Left ventricle myocardium superior (tissue), 1 donor: ENCODE measurements around the gene ICAM2. TPM values are rescaled to one million over a fixed set of nuclear protein-coding genes. Genes with fewer than 3 reads are reported as not detected.

ENCODE experiments used
- ATAC-seq: fragments of 200-7000 bp; cut with Tn5 transposase; one replicate; pipeline ENCODE4 v1.9.1; 2020; ENCODE audit warnings: mild to moderate bottlenecking, moderate library complexity
- DNase-seq: peaks from one replicate; pipeline ENCODE4 v3.0.0-alpha.2; 2020
- intact Hi-C: fragments of 100-400 bp; cut with micrococcal nuclease; formaldehyde crosslinking; loops from one replicate; pipeline ENCODE4 v1.11.0; 2022
- long read RNA-seq: library from polyadenylated mRNA; unstranded; transcript quantifications from one replicate; pipeline ENCODE4 v2.0.0, GENCODE V29; 2021
- total RNA-seq: library from RNA; stranded (reverse); fragmentation: NEBNext Ultra II Directional; extraction: Animal tissue kit (Norgen Biotek cat#: 25700); gene quantifications from one replicate; pipeline ENCODE4 v1.2.1, GENCODE V29; 2021
- donor health status: DM: no; HTN: yes; CAD: no; lungs with severe emphysema.

Gene ICAM2
- 30.6 TPM for total RNA-seq
- long read RNA-seq, transcript ICAM2-203 (4 exons, 1,221 nt): minor isoform, 12 of 31 reads
- long read RNA-seq, transcript ICAM2-208 (5 exons, 1,103 nt): major isoform, 14 of 31 reads
- long read RNA-seq, partial matches to known transcripts: 2 of 31 reads
- long read RNA-seq, other reads (novel, unspliced or antisense): 3 of 31 reads

DNA sequence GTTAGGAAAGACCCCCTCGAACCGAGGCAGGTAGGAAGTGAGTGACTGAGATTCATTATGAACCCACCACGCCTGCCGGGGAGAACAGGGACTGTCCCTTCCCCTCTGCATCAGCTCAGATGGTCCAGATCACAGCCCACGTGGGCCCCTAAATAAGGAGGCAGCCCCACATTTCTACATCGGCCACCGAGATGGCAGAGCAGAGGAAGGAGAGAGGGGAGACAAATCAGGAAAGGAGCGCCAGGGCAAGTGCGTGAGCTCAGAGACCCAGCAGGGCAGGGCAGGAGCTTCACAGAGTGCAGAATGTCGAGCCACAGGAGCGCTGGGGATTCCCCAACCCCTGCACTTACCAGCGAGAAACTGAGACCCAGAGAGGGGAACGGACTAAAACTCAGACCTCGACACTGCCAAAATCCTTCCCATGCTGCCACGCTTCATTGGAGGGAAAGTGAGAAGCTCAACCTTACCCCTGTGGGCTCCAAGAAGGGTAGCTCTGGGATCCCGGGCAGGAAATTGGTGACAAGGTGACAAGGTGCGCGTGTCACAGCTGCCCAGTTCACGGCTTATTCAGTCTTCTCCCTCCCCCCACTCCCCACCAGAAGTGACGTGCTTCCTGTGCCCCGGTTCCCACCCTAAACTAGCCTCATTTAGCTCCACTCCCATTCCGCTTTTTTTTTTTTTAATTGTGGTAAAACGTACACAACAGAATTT, at the start of gene ICAM2:
Gene ICAM2, minus strand, starts transcription at position 578 of the 711 bp plus-strand sequence. CDS start 13,942 bp downstream, outside the sequence.
- peak; percentile 89 for ATAC-seq
- intact Hi-C loops: no loop called here
- peak; percentile 67 for DNase-seq

DNA sequence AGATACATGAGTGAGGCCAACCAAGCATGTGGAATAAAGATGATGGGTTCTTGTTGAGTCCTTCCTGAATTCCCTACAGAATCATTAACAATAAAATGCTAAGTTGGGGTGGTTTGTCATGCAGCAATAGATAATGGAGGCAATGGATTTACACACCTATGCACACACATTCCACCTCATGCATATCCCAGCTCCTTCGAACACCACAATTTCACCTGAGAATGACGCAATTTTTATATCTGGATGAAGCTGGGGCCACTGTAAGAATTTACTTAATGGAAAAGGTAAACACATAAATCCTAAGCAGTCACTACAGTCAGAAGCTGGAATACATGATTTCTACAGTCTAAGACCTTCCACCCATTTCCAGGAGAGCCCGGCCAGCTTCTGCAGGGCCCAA, 49.8 kb upstream of the ICAM2 start:
- DNase-seq (no peak), ATAC-seq (no peak)
- intact Hi-C loops: no loop called here

DNA sequence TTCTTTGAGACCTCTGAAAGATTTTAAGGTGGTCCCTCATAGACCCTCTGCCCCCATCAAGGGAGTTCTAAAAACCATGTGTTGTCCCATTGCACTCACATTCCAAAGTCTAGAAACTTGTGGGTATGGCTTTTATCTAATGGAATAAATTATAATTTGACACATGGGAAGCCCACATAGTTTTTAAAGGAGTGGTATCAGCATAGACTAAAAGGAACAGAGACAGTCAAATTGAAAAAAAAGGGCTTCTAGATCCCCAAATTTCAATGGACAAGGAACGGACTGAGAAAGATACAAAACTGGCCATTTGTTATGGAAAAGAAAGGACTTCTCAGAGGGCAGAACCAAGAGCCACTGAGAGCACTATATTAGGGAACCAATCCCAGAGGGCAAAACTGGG, 48.7 kb upstream of the ICAM2 start:
- ATAC-seq (no peak), DNase-seq (no peak)
- intact Hi-C loops: no loop called here

DNA sequence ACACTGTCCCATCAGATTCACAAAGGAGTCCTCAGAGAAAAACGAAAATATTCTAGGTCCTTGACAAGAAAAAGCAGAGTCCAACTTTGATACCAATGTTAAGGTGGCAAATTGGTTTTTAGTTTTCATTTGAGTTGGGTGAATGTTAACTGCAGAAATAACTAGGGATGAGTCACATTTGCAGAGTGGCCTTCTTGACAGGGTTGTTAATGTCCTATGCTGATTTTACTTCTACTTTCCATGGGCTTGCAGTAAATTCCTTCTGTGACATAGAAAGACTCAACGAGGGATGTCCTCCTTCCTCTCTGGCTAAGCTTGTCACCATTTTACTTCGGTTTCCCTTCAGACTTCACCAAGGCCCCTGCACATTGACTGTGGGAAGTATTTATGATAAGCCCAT, 47.2 kb upstream of the ICAM2 start:
- ATAC-seq: no peak
- intact Hi-C loops: no loop called here

DNA sequence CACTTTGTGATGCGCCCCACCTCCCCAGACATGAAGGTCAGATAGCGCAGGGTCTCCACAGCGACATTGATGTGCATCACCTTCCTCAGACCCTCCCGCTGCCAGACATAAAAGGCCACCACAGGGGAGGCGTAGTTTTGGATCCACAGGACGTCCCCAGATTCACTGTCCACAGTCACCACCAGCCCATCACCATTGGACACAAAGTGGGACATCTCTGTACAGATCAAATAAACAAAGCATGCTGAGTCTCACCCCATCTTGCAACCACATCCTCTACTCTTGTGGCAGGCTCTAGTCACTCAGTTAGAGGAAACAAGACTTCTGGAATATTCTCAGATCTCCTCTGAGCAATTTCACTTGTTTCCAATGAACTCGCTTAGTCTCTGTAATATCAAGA, 46.3 kb upstream of the ICAM2 start:
- intact Hi-C loops: no loop called here
- ATAC-seq (no peak), DNase-seq (no peak)

More for the DNA sequence above, 47.2 kb upstream of the ICAM2 start:
- DNase-seq: no peak

DNA sequence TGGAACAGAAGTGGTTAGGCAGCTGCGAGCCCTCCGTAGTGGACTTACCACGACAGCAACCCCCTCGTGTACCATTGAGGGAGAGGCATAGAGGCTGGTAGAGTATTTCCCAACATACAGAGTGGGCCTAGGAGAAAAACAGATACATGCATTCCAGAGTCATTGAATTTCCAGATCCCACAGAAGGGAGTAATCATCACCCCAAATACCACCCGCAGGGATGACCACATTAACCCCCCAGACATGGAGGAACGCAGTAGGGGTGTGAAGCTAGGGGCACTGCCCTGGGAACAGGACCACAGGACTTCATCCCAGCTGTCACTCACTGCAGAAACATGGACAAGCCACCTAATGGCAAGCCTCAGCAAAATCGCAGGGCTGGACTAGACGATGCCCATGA, 44.7 kb upstream of the ICAM2 start:
- intact Hi-C loops: no loop called here

DNA sequence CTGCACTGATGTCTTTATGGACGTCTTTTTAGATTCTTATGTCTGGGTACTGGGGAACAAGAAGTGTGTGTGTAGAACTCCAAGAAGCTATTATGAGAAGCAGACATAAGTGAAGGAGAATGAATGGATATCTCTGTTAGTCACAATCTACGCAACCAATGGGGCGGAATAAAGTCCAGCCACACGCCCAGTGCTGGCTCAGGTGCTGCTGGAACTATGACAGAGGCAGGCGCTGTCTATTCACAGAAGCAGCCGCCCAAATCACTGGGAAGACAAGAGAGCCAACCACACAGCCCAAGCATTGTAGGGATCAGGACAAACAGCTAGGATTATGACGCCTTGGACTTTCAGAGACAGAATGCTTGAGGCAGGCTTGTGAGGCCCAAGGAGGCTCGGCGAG, 43.9 kb upstream of the ICAM2 start:
- intact Hi-C loops: no loop called here
- no peak for ATAC-seq
- DNase-seq: no peak

More for the DNA sequence above, 44.7 kb upstream of the ICAM2 start:
- DNase-seq (no peak), ATAC-seq (no peak)

DNA sequence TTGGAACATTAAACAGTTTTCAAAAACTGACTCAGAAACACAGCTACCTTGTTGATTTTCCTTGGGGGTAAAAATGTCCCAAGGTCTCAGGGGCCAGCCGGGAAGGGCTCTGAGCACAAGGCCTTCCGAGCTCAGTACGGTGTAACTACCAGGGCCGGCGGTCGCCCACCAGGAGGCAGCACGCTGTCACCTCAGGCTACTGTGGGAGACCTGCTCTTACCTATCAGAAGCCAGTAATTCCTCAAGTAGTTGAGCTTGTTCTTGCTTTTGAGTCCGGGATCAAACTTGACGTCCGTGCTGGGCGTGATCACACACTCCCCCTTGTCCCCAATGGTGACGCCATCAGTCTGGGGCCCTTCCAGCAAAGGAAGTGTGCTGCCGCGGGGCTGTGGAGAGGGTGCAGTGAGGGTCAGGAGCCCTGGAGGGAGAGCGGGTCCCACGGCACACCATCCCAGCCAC, 43.4 kb upstream of the ICAM2 start:
- DNase-seq: peak; percentile 69
- intact Hi-C loops: no loop called here
- ATAC-seq: peak; percentile 76

DNA sequence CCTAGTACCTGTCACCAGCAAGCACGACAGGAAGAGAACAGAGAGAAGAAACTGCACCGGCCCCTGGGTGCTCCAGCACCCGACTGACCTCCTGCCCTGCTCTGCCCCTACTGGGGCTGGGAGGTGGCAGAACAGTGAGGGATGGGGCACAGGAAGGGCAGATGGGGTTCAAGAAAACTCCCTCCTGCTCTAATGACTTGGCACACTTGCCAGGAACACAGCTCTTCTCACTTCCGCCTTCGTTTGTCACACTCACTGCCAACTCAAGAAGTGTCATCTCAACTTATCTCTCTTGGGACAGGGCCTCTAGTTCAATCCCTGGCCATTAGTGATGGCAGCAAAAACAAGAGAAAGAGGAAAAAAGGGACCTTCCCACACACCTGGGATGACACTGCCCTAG, 42.7 kb upstream of the ICAM2 start:
- no peak for DNase-seq
- peak; percentile 42 for ATAC-seq
- intact Hi-C loops: no loop called here

DNA sequence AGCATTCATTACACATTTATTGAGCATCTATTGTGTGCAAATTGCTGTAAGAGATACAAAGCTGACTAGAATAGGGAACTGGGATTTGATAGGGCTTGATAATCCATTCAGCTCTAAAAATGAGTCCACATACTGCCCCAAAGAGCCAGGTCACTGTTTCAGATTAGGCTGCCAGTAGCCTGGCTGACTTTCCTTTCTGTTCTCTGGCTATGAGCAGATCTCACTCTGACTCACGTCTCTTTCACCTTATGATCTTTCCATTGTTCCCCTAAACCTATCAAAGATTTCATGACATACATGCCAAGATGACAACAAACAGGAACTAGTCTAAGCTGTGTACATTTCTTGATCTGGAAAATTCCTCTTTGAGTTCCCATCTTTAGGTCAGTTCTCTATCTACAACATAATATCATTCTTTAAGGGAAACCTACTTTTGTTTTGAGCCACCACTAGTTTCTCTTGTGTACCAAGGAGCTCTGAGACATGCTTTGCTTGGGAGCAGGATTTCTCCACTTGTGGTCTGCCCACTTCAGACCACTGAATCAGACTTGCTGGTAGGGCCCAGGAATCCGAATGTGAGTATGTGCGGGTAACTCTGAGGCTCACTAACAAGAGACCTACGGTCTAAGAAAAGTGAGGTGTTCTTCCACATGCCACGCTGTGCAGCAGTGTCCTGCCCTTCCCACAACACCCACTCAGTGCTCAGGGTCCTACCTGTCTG, 40.9 kb upstream of the ICAM2 start:
- intact Hi-C loops: no loop called here
- ATAC-seq (no peak), DNase-seq (no peak)

DNA sequence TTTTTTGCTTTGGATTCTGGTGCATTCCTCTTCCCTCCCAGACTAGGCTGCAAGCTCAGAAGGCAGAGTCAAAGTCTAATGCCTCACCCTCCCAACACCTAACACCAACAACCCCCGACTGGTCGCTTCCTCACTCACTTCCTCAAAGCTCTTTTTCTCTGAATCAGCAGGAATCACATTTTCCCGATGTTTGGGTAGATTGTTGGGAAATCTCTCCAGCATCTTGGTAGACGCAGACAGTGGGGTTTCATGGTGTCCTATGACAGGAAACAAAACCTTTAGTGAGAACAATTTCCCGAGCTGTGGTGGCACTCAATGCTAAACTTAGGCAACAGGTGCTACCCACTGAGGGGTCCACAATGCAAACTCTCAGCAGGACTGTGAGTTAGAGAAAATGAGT, 39.9 kb upstream of the ICAM2 start:
- intact Hi-C loops: no loop called here
- no peak for ATAC-seq
- no peak for DNase-seq

DNA sequence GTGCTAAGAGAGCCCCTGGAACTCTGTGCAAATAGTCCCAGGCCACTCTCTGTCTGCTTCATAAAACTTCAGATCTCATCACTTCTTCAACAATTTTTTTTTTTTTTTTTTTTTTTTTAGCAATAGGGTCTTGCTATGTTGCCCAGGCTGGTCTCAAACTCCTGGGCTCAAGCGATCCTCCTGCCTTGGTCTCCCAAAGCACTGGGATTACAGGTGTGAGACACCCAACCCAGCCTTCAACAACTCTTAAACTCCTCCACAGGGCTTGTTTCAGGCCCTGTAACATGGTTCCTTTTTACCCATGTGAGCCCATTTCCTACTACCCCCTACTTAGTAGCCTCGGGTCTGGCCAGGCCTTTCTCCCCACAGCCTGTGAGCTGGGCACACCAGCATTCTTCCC, 39.3 kb upstream of the ICAM2 start:
- intact Hi-C loops: no loop called here
- no peak for ATAC-seq

DNA sequence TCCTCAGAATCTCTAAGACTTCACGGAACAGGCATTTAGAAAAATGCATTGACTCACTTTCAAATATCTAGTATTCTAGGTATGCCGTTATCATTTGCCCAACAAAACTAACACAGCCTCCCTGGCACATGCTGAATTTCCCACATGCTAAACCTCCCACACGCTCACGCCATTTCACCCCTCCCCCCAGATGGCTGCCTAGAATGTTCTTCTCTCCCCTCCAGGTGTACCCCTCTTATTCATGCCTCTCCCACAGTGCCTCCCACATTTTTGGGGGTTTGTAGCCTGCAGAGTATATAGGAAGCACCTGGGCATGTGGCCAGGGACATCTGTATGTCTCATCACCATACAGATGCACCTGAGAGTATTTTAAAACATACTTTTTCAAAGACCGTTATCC, 38.2 kb upstream of the ICAM2 start:
- no peak for DNase-seq
- no peak for ATAC-seq

More for the DNA sequence above, 39.3 kb upstream of the ICAM2 start:
- DNase-seq: no peak

DNA sequence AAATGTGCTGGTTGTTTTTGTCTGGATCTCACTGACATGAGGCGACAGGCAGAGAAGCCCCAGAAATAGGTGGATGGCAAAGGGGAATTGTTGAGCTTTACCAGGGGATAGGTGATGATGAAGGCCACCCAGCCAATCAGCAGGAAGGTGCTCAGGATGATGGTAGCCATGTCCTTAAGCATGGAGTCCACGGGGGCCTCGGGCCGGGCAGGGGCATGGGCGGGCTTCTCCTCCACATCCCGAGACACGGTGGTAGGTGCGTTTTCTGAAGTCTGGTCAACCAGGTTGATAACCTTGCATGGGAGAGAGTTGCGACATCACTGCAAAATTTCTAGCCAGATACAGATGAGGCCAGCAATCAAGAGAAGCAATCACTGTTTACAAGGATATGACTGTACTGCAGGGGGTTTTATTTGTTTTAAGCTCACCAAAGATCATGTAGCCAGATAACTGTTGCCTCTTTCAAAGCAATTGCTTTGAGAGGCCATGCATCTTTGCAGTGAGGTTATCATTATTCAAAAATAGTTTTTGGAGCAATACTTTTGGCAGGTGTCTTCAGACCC, 37.3 kb upstream of the ICAM2 start:
- DNase-seq (no peak), ATAC-seq (no peak)
- intact Hi-C loops: no loop called here

More for the DNA sequence above, 38.2 kb upstream of the ICAM2 start:
- intact Hi-C loops: no loop called here

DNA sequence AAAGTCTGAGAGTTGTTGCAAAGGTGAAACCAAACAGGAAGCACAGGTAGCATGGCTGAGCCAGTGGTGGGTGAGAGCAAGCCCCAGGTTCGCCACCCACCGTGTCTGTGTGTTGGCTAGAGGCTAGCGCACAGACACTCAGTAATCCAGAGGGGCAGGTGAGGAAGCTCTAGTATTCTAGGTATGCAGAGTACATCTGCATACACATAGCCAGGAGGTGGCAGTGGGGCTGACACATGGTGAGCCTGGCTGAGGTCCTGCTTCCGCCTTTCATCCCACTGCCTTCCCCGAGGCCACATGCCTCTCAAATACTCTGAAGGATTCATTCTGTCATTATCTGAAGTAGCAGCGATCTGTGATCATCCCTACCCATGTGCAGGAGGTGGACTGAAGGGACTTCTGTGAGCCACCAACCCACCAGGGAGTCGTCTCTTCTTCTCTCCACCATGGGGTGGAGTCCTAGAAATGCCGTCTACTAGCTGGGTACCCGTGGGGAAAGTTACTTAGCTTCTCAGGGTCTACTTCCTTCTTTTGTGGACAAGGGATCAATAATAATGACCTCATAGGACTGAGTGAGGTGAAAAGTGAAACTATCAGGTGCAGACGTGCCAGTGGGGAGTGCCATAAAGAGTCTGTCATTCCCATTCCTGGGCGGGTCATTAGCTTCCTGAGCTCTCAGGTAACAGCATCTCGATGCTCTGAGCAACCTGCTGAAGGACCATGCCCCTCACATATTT, 36.0 kb upstream of the ICAM2 start:
- intact Hi-C loops: no loop called here
- no peak for DNase-seq
- no peak for ATAC-seq

DNA sequence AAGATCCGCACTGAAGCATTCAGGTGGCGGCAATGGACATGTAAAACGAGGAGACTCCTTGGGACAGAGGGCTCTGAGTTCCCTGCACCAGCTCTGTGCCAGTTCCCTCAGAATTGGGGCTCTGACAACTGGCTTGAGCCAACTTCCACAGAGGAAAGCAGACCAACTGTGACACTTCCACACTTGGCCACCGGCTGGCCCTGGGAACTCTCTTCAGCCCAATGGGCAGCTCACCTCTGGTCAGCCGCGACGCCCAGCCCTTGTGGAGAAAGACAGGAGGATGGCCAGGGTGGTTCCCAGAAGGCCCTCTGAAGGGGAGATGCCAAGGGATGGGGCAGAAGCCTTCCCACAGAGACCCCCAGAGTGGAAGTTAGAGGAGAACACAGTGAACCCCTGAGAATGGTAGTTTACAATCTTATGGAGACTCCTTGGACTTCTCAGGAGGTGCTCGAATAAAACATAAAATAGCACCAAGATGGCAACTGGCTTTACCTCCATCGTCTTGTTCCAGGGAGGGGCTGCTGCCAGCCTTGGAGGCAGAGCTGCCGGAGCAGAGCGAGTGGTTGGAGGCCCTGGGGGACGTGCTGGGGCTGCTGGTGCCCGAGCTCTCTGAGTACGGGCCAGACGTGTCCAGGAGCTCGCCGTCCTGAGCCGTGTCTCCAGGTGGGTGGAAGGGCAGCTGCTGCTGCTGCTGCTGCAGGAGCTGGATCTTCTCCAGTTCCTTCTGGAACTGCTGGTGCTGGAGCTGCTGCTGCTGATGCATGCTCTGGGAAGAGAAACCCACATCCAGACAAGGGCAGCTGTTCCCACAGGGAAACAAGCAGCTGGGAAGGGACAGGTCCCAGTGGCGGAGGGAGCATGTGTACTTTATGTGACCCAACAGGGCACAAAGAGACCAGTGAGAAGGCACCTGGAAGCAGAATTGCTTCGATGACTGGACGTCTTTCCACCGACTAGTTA, 35.0 kb upstream of the ICAM2 start:
- no peak for DNase-seq
- intact Hi-C loops: no loop called here
- no peak for ATAC-seq

DNA sequence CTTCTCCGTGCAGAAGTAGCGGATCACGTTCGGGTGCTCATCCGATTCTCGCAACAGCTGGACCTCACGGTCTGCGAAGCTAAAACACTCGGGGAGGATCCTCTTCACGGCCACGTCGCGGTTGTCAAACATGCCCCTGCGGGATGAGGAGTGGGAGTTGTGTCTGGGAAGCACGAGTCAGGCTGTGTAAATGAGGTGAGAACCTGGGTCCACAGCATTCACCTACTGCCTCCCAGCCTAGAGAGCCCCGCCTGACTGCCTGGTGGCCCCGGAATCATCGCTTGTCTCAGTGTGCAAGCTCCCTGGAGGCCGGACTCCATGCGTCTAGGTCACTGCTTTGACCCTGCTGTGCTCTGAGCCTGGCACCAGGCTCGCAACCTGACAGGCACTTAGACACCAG, 33.9 kb upstream of the ICAM2 start:
- ATAC-seq: no peak
- no peak for DNase-seq
- intact Hi-C loops: no loop called here

DNA sequence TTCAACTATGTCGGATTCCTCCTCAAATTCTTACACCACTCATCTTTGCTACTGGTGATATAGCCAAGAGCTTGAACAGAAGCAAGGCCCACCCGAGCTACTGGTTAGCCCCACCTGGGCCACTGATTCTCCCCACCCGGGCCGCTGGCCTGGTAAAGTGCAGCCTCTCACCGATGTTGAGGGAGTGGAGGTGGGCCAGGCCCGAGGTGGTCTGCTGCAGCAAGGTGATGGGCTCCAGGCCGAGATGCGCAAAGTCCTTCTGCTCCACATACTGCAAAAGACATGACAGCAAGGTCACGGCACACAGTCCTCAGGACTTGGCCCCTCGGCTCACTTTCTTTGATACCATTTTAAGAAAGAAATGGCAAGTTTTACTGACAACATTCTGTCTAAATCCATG, 32.7 kb upstream of the ICAM2 start:
- no peak for DNase-seq
- intact Hi-C loops: no loop called here
- no peak for ATAC-seq
